Gastrocnemius medialis (tissue), 4 donors: ENCODE measurements around the gene LAMA1.

Source experiments
- CTCF ChIP-seq, 5 experiments: fragments of 450-650 bp in 3 of 5; fragments of 200-600 bp in 2 of 5; sonication (generic) in 2 of 5; IDR thresholded peaks in 4 of 5; conservative IDR thresholded peaks in 1 of 5; 1 replicate in 4 of 5; 2 replicates in 1 of 5; pipeline ENCODE4 v1.5.1; 2016 to 2019; ENCODE audit warnings: antibody characterized with exemption in 5 of 5, mild to moderate bottlenecking in 3 of 5, moderate library complexity in 3 of 5
- POLR2A ChIP-seq, 2 donors: fragments of 450-650 bp; IDR thresholded peaks; one replicate each; pipeline ENCODE4 v1.6.1; 2017; ENCODE audit warnings: antibody characterized with exemption in 2 of 2, mild to moderate bottlenecking in 2 of 2, moderate library complexity in 2 of 2

GRCh38 chr18:7059276-7059675 is 58.3 kb downstream of the LAMA1 start:
- TF ChIP-seq CTCF (IDR thresholded peaks at IDR 0.05 in 4 of 5, conservative IDR thresholded peaks at IDR 0.05 in 1 of 5) (no peak), POLR2A (IDR thresholded peaks at IDR 0.05) (no peak)
